B cell (primary cell): Measurements from ENCODE around the gene DYNLT1.

Experiments used
- CTCF ChIP-seq: fragments of 200-600 bp; IDR thresholded peaks from one replicate; pipeline ENCODE4 v1.8.0; 2022; ENCODE audit warnings: antibody characterized with exemption, mild to moderate bottlenecking
- EZH2 ChIP-seq: IDR thresholded peaks from 2 replicates; pipeline ENCODE4 v1.6.1; 2012; ENCODE audit warnings: borderline replicate concordance, low read depth, mild to moderate bottlenecking, moderate library complexity, low read length; ENCODE audit not compliant: insufficient read depth, poor library complexity, severe bottlenecking

- TF ChIP-seq CTCF, result no peak
- TF ChIP-seq EZH2, result no peak
Measured at GRCh38 chr6:158597565-158597964, 47.0 kb downstream of the DYNLT1 start.
